Suprapubic skin (tissue), 4 donors: Measurements from ENCODE around the gene MRNIP. TPM values are rescaled to one million over a fixed set of nuclear protein-coding genes. Genes with fewer than 3 reads are reported as not detected.

Experiments
- DNase-seq, 2 donors: peaks; one replicate each; pipeline ENCODE4 v3.0.0-alpha.2; 2019; ENCODE audit warnings: low spot score in 2 of 2
- H3K27ac ChIP-seq: fragments of 200-600 bp; sonication (generic); one replicate; pipeline ENCODE4 v1.5.1; 2019
- H3K27me3 ChIP-seq: fragments of 200-600 bp; sonication (generic); one replicate; pipeline ENCODE4 v1.5.1; 2019
- H3K36me3 ChIP-seq: fragments of 200-600 bp; sonication (generic); one replicate; pipeline ENCODE4 v1.5.1; 2019
- H3K4me1 ChIP-seq: fragments of 200-600 bp; sonication (generic); one replicate; pipeline ENCODE4 v1.5.1; 2019
- H3K4me3 ChIP-seq: fragments of 200-600 bp; sonication (generic); one replicate; pipeline ENCODE4 v1.5.1; 2019; ENCODE audit warnings: mild to moderate bottlenecking
- H3K9me3 ChIP-seq: fragments of 200-600 bp; sonication (generic); one replicate; pipeline ENCODE4 v1.5.1; 2019
- EP300 ChIP-seq: sonication (generic); formaldehyde crosslinking; IDR thresholded peaks from one replicate; pipeline ENCODE4 v1.6.1; 2017; ENCODE audit warnings: antibody characterized with exemption
- POLR2A ChIP-seq, 2 donors: fragments of 450-650 bp; IDR thresholded peaks; one replicate each; pipeline ENCODE4 v1.6.1; 2017; ENCODE audit warnings: antibody characterized with exemption in 2 of 2, mild to moderate bottlenecking in 2 of 2, moderate library complexity in 2 of 2
- POLR2AphosphoS5 ChIP-seq, 3 donors: sonication (generic); formaldehyde crosslinking; IDR thresholded peaks; one replicate each; pipeline ENCODE4 v1.6.1; 2017; ENCODE audit warnings: antibody characterized with exemption in 3 of 3
- WGBS: methylation state at CpG from one replicate; pipeline ENCODE4 v1.1.5; 2018; 5-methylcytosine and 5-hydroxymethylcytosine counted together
- total RNA-seq, 4 donors: library from RNA; depleted of rRNA; stranded (reverse); fragments of >200 nt; gene quantifications; one replicate each; pipeline ENCODE4 v1.1.0, GENCODE V29; 2016
- TF ChIP-seq, protein P1 (sequence below), 2 donors: fragments of 200-600 bp in 1 of 2; fragments of 450-650 bp in 1 of 2; sonication (generic) in 1 of 2; IDR thresholded peaks; one replicate each; pipeline ENCODE4 v1.5.1; 2016 to 2019; ENCODE audit warnings: antibody characterized with exemption in 2 of 2, mild to moderate bottlenecking in 1 of 2, moderate library complexity in 1 of 2

MRNIP gene
- total RNA-seq, 4 donors from 2014 or later = 11.6 to 102 (median 22.6) TPM

DNA sequence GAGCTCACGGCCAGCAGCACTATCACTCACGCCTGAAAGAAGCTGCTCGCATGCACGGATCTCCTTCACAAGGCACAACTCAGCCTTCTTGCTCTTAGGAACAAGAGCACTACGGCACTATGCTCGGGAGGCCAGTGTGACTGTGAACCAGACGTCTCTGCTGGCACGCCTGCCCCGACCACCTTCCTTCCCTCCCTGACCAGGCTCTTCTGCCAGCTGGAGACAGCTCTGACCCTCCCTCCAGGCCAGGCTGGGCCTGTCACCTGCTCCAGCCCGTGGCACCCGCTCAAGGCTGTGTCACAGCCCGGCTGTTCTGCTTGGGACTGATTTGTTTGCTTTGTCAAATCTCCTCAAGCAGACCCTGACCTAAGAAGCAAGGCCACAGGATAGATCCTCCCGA is 42.1 kb upstream of the MRNIP start:
- DNase-seq = no peak
- peaks cover 6% of the 10 kb centered on the region for H3K4me1 ChIP-seq
- no peaks in the 10 kb centered on the region for H3K27me3 ChIP-seq
- 91% methylated on average over 13 of the region's 13 CpGs for WGBS
- no peak overlapping the region for H3K4me3 ChIP-seq
- no peak overlapping the region for H3K27ac ChIP-seq
- TF ChIP-seq POLR2A (IDR thresholded peaks at IDR 0.05) (no peak), POLR2AphosphoS5 (IDR thresholded peaks at IDR 0.05) (no peak), EP300 (no peak)
- TF ChIP-seq, protein P1, sequence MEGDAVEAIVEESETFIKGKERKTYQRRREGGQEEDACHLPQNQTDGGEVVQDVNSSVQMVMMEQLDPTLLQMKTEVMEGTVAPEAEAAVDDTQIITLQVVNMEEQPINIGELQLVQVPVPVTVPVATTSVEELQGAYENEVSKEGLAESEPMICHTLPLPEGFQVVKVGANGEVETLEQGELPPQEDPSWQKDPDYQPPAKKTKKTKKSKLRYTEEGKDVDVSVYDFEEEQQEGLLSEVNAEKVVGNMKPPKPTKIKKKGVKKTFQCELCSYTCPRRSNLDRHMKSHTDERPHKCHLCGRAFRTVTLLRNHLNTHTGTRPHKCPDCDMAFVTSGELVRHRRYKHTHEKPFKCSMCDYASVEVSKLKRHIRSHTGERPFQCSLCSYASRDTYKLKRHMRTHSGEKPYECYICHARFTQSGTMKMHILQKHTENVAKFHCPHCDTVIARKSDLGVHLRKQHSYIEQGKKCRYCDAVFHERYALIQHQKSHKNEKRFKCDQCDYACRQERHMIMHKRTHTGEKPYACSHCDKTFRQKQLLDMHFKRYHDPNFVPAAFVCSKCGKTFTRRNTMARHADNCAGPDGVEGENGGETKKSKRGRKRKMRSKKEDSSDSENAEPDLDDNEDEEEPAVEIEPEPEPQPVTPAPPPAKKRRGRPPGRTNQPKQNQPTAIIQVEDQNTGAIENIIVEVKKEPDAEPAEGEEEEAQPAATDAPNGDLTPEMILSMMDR (IDR thresholded peaks at IDR 0.05) = no peak
- H3K9me3 ChIP-seq = no peaks in the 10 kb centered on the region
- peaks cover 78% of the 10 kb centered on the region for H3K36me3 ChIP-seq

DNA sequence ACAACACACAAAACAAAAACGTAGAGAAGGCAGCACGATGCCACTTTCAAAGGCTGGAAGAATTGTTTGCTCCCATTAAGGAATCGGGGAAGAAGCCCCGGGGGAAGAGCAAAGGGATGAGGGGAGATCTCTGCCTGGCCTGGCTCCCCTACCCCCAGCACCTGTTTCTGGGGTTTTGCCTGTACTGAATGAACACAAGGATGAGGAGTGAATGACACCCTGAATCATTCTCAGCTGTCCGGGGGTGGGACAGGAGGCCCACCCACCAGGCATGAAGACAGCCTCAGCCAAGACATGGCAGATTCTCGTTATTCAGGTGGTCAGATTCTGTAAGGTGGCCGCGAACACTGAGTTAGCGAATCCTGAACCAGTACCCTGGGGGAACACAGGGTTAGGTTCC is 41.6 kb upstream of the MRNIP start:
- TF ChIP-seq POLR2A (IDR thresholded peaks at IDR 0.05) = no peak
- no peak for TF ChIP-seq EP300
- TF ChIP-seq, protein P1 (IDR thresholded peaks at IDR 0.05) = no peak
- no peak for TF ChIP-seq POLR2AphosphoS5 (IDR thresholded peaks at IDR 0.05)
- WGBS = 89% methylated on average over 9 of the region's 9 CpGs

DNA sequence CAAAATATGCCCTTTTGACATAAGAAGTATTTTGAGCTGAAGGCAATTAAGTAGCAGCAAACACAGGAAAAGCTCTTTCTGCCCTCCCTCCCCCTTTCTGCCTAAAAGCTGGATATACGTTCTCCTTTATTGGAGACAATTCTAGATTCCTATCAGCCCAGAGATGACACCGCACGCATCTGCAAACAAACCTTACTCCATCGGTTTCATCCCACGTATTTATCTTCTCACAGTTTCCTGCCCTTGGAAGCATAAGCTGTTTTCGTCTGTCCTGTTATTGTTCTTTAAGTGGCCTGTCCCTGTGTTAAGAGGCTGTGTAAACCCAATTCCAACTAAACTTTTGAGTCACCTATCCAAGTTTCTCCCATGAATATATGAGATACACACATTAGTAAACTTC is 37.2 kb upstream of the MRNIP start:
- TF ChIP-seq POLR2AphosphoS5 (IDR thresholded peaks at IDR 0.05) (no peak), POLR2A (IDR thresholded peaks at IDR 0.05) (no peak), EP300 (no peak)
- TF ChIP-seq, protein P1 (IDR thresholded peaks at IDR 0.05) = no peak
- Histone ChIP-seq H3K27me3 (no peaks in the 10 kb centered on the region), H3K36me3 (peaks cover 90% of the 10 kb centered on the region), H3K27ac (no peak overlapping the region), H3K9me3 (no peaks in the 10 kb centered on the region), H3K4me1 (no peaks in the 10 kb centered on the region), H3K4me3 (no peak overlapping the region)
- WGBS = 85% methylated on average over 6 of the region's 6 CpGs
- no peak for DNase-seq

More for the DNA sequence above, 41.6 kb upstream of the MRNIP start:
- peaks cover 1% of the 10 kb centered on the region for H3K4me1 ChIP-seq
- no peak overlapping the region for H3K4me3 ChIP-seq
- peaks cover 83% of the 10 kb centered on the region for H3K36me3 ChIP-seq
- H3K9me3 ChIP-seq = no peaks in the 10 kb centered on the region
- DNase-seq = no peak
- H3K27me3 ChIP-seq = no peaks in the 10 kb centered on the region
- H3K27ac ChIP-seq = no peak overlapping the region

DNA sequence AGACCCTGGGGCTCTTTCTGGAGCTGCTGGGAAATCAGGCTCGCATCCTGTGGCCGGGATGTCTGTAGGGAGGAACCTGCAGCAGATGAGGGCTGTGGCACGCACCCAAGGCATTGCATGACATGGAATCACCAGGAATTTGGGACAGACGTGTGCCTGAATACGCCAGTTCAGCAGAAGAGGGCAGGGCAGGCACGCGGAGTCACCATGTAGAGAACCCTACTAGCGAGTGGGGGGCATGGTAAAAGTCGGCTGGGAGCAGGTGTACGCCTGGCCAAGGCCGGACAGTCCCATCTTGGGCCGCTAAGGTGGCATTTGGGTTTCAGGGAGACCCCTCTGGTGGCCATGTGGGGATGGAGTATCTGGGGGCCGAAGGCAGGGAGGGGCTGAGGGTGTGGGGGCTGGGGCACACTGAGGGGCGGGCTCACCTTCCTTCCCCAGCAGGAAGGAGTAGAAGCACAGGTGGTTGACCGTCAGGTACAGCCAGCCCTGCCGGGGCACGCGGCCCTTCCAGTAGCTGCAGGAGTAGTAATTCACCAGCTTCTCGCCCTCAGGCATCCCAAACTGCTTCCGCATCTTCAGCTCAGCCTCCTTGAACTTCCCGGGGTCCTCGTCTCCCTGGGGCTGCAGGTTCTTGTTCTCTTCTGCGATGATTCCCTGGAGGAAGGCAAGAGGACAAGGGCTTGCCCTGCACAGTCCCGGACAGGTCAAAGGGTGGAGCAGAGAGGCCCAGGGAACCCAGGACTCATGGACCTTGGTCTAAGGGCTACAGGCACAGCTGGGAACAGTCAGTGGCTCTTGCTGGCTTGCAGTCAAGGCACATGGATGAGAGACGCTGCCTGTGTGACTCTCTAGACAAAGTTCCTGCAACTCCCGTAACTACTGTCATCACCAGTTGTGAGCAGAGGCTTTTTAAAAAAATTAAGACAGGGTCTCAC is 35.6 kb upstream of the MRNIP start:
- TF ChIP-seq EP300 (no peak), POLR2A (IDR thresholded peaks at IDR 0.05) (no peak), POLR2AphosphoS5 (IDR thresholded peaks at IDR 0.05) (no peak)
- TF ChIP-seq, protein P1 (IDR thresholded peaks at IDR 0.05) = no peak
- no peaks in the 10 kb centered on the region for H3K9me3 ChIP-seq
- DNase-seq = no peak
- no peak overlapping the region for H3K27ac ChIP-seq
- peaks cover 99% of the 10 kb centered on the region for H3K36me3 ChIP-seq
- H3K27me3 ChIP-seq = no peaks in the 10 kb centered on the region
- no peaks in the 10 kb centered on the region for H3K4me1 ChIP-seq
- WGBS = 87% methylated on average over 21 of the region's 26 CpGs
- H3K4me3 ChIP-seq = no peak overlapping the region
